HEK293 (cell line): ENCODE measurements around the gene CHRFAM7A.
"Not testable (repeated sequence)": the region's sequence is repeated elsewhere in the genome, so short reads cannot be mapped to it uniquely, and the experiment has no call there.

ENCODE experiments used
- CTCF ChIA-PET: fragments of 350-600 bp; formaldehyde crosslinking; extraction: SDS; loops from one replicate; lab custom pipeline; 2021; ENCODE audit warnings: antibody characterized with exemption; lab: Yijun Ruan, JAX
- POLR2A ChIA-PET: fragments of 300-600 bp; formaldehyde crosslinking; extraction: SDS; loops from one replicate; lab custom pipeline; 2020; ENCODE audit warnings: antibody characterized with exemption, inconsistent platforms; lab: Yijun Ruan, JAX
- H3K27ac ChIP-seq: fragments of 200-500 bp; sonication (Bioruptor generic); 2 replicates; pipeline ENCODE4 v1.5.1; 2014; ENCODE audit warnings: low read depth, low read length, control low read depth, inconsistent platforms; ENCODE audit errors: extremely low read depth
- H3K36me3 ChIP-seq, 2 experiments: fragments of 200-500 bp in 1 of 2; sonication (Bioruptor generic) in 1 of 2; 1 replicate in 1 of 2; 2 replicates in 1 of 2; pipeline ENCODE4 v1.5.1; 2014 to 2017; ENCODE audit warnings: inconsistent platforms in 2 of 2, low read length in 2 of 2; ENCODE audit not compliant: control insufficient read depth in 2 of 2, insufficient read depth in 1 of 2
- H3K4me1 ChIP-seq: fragments of 200-500 bp; sonication (Bioruptor generic); 2 replicates; pipeline ENCODE4 v1.5.1; 2014; ENCODE audit warnings: mild to moderate bottlenecking, low read length, inconsistent platforms; ENCODE audit not compliant: control insufficient read depth, insufficient read depth
- H3K4me3 ChIP-seq: 2 replicates; pipeline ENCODE4 v1.5.1; 2011; ENCODE audit warnings: low read depth, mild to moderate bottlenecking, control low read depth, low read length, moderate library complexity
- H3K9me3 ChIP-seq: fragments of 200-500 bp; sonication (Bioruptor generic); 2 replicates; pipeline ENCODE4 v1.5.1; 2014; ENCODE audit warnings: low read depth, low read length, inconsistent platforms; ENCODE audit not compliant: control insufficient read depth, insufficient read depth
- KLF1 ChIP-seq: fragments of 450-650 bp; formaldehyde crosslinking; IDR thresholded peaks from 2 replicates; pipeline ENCODE4 v1.5.1; 2016; ENCODE audit warnings: missing biosample characterization, missing genetic modification characterization
- KLF7 ChIP-seq: fragments of 450-650 bp; formaldehyde crosslinking; IDR thresholded peaks from 2 replicates; pipeline ENCODE4 v1.5.1; 2016; ENCODE audit warnings: missing biosample characterization, missing genetic modification characterization, borderline replicate concordance
- ZBTB8A ChIP-seq: fragments of 450-650 bp; formaldehyde crosslinking; IDR thresholded peaks from 2 replicates; pipeline ENCODE4 v1.5.1; 2016; ENCODE audit warnings: missing biosample characterization, missing genetic modification characterization
- ZFHX2 ChIP-seq: fragments of 450-650 bp; formaldehyde crosslinking; conservative IDR thresholded peaks from 2 replicates; pipeline ENCODE4 v1.5.1; 2016; ENCODE audit warnings: missing biosample characterization, missing genetic modification characterization
- ZFP69B ChIP-seq: fragments of 450-650 bp; formaldehyde crosslinking; IDR thresholded peaks from 2 replicates; pipeline ENCODE4 v1.5.1; 2016; ENCODE audit warnings: missing biosample characterization, missing genetic modification characterization
- ZNF335 ChIP-seq: fragments of 450-650 bp; formaldehyde crosslinking; conservative IDR thresholded peaks from 2 replicates; pipeline ENCODE4 v1.5.1; 2016; ENCODE audit warnings: missing biosample characterization, missing genetic modification characterization
- ZNF398 ChIP-seq: fragments of 450-650 bp; formaldehyde crosslinking; IDR thresholded peaks from 2 replicates; pipeline ENCODE4 v1.5.1; 2017; ENCODE audit warnings: missing biosample characterization, missing genetic modification characterization
- ZNF692 ChIP-seq: fragments of 450-650 bp; formaldehyde crosslinking; IDR thresholded peaks from 2 replicates; pipeline ENCODE4 v1.5.1; 2016; ENCODE audit warnings: missing biosample characterization, missing genetic modification characterization

The CHRFAM7A gene

GRCh38 chr15:30392766-30393663 is at the start of gene CHRFAM7A:
Gene CHRFAM7A (minus strand): TSS chr15:30393540. CDS start chr15:30383351, 10,189 bp downstream.
- H3K27ac ChIP-seq, H3K9me3 ChIP-seq, H3K36me3 ChIP-seq, CTCF ChIA-PET, POLR2A ChIA-PET, H3K4me1 ChIP-seq: not testable (repeated sequence)
- H3K4me3 ChIP-seq = peak within 1 kb of the TSS; percentile 33

- CTCF ChIA-PET, POLR2A ChIA-PET, H3K27ac ChIP-seq, H3K4me3 ChIP-seq, H3K9me3 ChIP-seq, H3K4me1 ChIP-seq, H3K36me3 ChIP-seq: not testable (repeated sequence)
Measured at GRCh38 chr15:30438348-30438747, 45.0 kb upstream of the CHRFAM7A start.

GRCh38 chr15:30435878-30436277 is 42.5 kb upstream of the CHRFAM7A start:
- CTCF ChIA-PET, POLR2A ChIA-PET: not testable (repeated sequence)

GRCh38 chr15:30420723-30421122 is 27.4 kb upstream of the CHRFAM7A start:
- H3K36me3 ChIP-seq, H3K4me3 ChIP-seq, CTCF ChIA-PET, H3K9me3 ChIP-seq, POLR2A ChIA-PET, H3K4me1 ChIP-seq, H3K27ac ChIP-seq: not testable (repeated sequence)

More at GRCh38 chr15:30435878-30436277, 42.5 kb upstream of the CHRFAM7A start:
- H3K9me3 ChIP-seq, H3K4me3 ChIP-seq, H3K4me1 ChIP-seq, H3K36me3 ChIP-seq, H3K27ac ChIP-seq: not testable (repeated sequence)

- H3K4me1 ChIP-seq, H3K27ac ChIP-seq, CTCF ChIA-PET, H3K9me3 ChIP-seq, H3K36me3 ChIP-seq, H3K4me3 ChIP-seq, POLR2A ChIA-PET: not testable (repeated sequence)
Measured at GRCh38 chr15:30414160-30414559, 20.8 kb upstream of the CHRFAM7A start, which contains the start of gene GOLGA8R. Gene GOLGA8R (minus strand): TSS chr15:30414260. CDS start chr15:30414162, 98 bp downstream.

- H3K4me3 ChIP-seq, H3K36me3 ChIP-seq, H3K4me1 ChIP-seq, H3K27ac ChIP-seq, CTCF ChIA-PET, POLR2A ChIA-PET, H3K9me3 ChIP-seq: not testable (repeated sequence)
Measured at GRCh38 chr15:30407636-30408035, 14.3 kb upstream of the CHRFAM7A start.

GRCh38 chr15:30398988-30399387 is 5.6 kb upstream of the CHRFAM7A start:
- H3K36me3 ChIP-seq, H3K4me3 ChIP-seq, CTCF ChIA-PET, POLR2A ChIA-PET, H3K4me1 ChIP-seq, H3K9me3 ChIP-seq, H3K27ac ChIP-seq: not testable (repeated sequence)

- H3K4me3 ChIP-seq, CTCF ChIA-PET, H3K36me3 ChIP-seq, H3K9me3 ChIP-seq, H3K4me1 ChIP-seq, H3K27ac ChIP-seq, POLR2A ChIA-PET: not testable (repeated sequence)
- TF ChIP-seq ZNF335 (tag by site-specific recombination) (peak; percentile 49), KLF1 (tag by site-specific recombination) (peak; percentile 34; the same call in 1 of the 2 replicates), ZNF692 (tag by site-specific recombination) (0 out of 2 replicates have a peak, but pooled peaks have one; percentile 43), KLF7 (tag by site-specific recombination) (0 out of 2 replicates have a peak, but pooled peaks have one; percentile 47), ZNF398 (tag by site-specific recombination) (peak; percentile 37; the same call in 1 of the 2 replicates), ZFP69B (tag by site-specific recombination) (peak; percentile 75), ZFHX2 (tag by site-specific recombination) (peak; percentile 31; the same call in 1 of the 2 replicates), ZBTB8A (tag by site-specific recombination) (0 out of 2 replicates have a peak, but pooled peaks have one; percentile 25)
Measured at GRCh38 chr15:30393664-30393991, 288 bp upstream of the CHRFAM7A start.
